Upper lobe of left lung (tissue), 6 donors: ENCODE results near the gene PTGFR. TPM values are rescaled to one million over a fixed set of nuclear protein-coding genes. Genes with fewer than 3 reads are reported as not detected.

Experiments
- ATAC-seq, 2 donors: fragments of 200-7000 bp; cut with Tn5 transposase; one replicate each; pipeline ENCODE4 v1.9.1; 2022; ENCODE audit warnings: mild to moderate bottlenecking in 2 of 2, moderate library complexity in 2 of 2; ENCODE audit not compliant: low FRiP score in 2 of 2
- DNase-seq, 2 donors: peaks; one replicate each; pipeline ENCODE4 v3.0.0-alpha.2; 2019 to 2020
- H3K27ac ChIP-seq, 4 donors: fragments of 200-600 bp; sonication (generic); one replicate each; pipeline ENCODE4 v1.5.1; 2016 to 2019
- H3K27me3 ChIP-seq, 4 donors: fragments of 200-600 bp; sonication (generic); one replicate each; pipeline ENCODE4 v1.5.1; 2017 to 2019
- H3K36me3 ChIP-seq, 4 donors: fragments of 200-600 bp; sonication (generic); one replicate each; pipeline ENCODE4 v1.5.1; 2016 to 2019
- H3K4me1 ChIP-seq, 4 donors: fragments of 200-600 bp; sonication (generic); one replicate each; pipeline ENCODE4 v1.5.1; 2018 to 2019
- H3K4me3 ChIP-seq, 4 donors: fragments of 200-600 bp; sonication (generic); one replicate each; pipeline ENCODE4 v1.5.1; 2017 to 2019; ENCODE audit warnings: mild to moderate bottlenecking in 2 of 4, moderate library complexity in 1 of 4
- H3K9me3 ChIP-seq, 4 donors: fragments of 200-600 bp; sonication (generic); one replicate each; pipeline ENCODE4 v1.5.1; 2018 to 2019
- CTCF ChIP-seq, 6 experiments: fragments of 450-650 bp in 4 of 6; fragments of 200-600 bp in 2 of 6; sonication (generic) in 2 of 6; IDR thresholded peaks; one replicate each; pipeline ENCODE4 v1.5.1; 2016 to 2019; ENCODE audit warnings: antibody characterized with exemption in 6 of 6
- EP300 ChIP-seq, 4 donors: sonication (generic); formaldehyde crosslinking; IDR thresholded peaks; one replicate each; pipeline ENCODE4 v1.5.1; 2017; ENCODE audit warnings: antibody characterized with exemption in 4 of 4, control low read depth in 2 of 4
- POLR2A ChIP-seq, 4 donors: fragments of 450-650 bp; IDR thresholded peaks; one replicate each; pipeline ENCODE4 v1.5.1; 2016 to 2017; ENCODE audit warnings: antibody characterized with exemption in 4 of 4, mild to moderate bottlenecking in 2 of 4
- POLR2AphosphoS5 ChIP-seq, 2 donors: sonication (generic); formaldehyde crosslinking; IDR thresholded peaks; one replicate each; pipeline ENCODE4 v1.5.1; 2017; ENCODE audit warnings: antibody characterized with exemption in 2 of 2
- WGBS, 2 donors: methylation state at CpG; one replicate each; pipeline ENCODE4 v1.1.5; 2017 to 2018; 5-methylcytosine and 5-hydroxymethylcytosine counted together
- total RNA-seq, 6 donors: library from RNA; depleted of rRNA in 4 of 6; stranded (reverse); fragments of >200 nt in 4 of 6; gene quantifications; one replicate each; pipeline versions ENCODE4 v1.1.0 to v1.2.1, GENCODE V29; 2016 to 2021
- donor health status: DM: no; HTN: no; CAD: no; lungs with moderate emphysema.
- donor health status: DM: no; HTN: yes; CAD: no; lungs with severe emphysema.

PTGFR gene
- total RNA-seq, 6 donors from 2014 or later = 0.78 to 4.7 (median 2.2) TPM

DNA sequence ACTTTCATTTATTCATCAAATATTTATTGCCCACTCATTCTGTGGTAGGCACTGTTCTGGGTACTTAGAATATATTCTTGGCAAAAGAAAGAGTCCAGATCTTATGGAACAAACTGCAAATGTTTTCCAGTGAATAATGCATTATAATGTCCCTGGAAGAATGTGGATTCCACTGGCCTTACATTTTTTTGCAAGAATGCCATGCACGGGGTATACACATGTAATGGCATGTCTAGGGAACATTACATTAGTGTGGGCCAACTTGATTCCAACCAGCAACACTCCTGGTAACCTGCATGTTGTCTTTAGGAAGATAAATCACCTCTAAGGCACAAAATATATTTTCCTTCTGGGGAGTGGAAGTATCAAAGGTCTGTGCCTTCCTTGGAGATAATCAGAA lies 96.4 kb downstream of the PTGFR start:
- Histone ChIP-seq H3K4me1 (no peaks in the 10 kb centered on the region), H3K36me3 (no peaks in the 10 kb centered on the region), H3K4me3 (no peak overlapping the region), H3K9me3 (no peaks in the 10 kb centered on the region), H3K27me3 (no peaks in the 10 kb centered on the region), H3K27ac (no peak overlapping the region)
- no peak for DNase-seq
- ATAC-seq = no peak
- TF ChIP-seq POLR2A (IDR thresholded peaks at IDR 0.05) (no peak), CTCF (IDR thresholded peaks at IDR 0.05) (no peak), EP300 (IDR thresholded peaks at IDR 0.05) (no peak), POLR2AphosphoS5 (IDR thresholded peaks at IDR 0.05) (no peak)
- WGBS, 2 donors = 88% methylated on average over 1 of the region's 1 CpG

Other genes with a start within 250 kb of the PTGFR start
- gene IFI44L, start 129.5 kb downstream of the PTGFR start, total RNA-seq = 10 to 100 TPM in 4 of 6 donors, 1 to 10 TPM in 2; 6.1 to 29.3 (median 18.3) TPM
- 10 to 100 TPM; 18.8 to 60.8 (median 37.2) TPM for gene IFI44, start 158.9 kb downstream of the PTGFR start, total RNA-seq